ENCODE measurements around the gene FHL2.

Gene FHL2

GRCh38 chr2:105375001-105375561, 23.8 kb downstream of the FHL2 start:
- no peak for TF ChIP-seq CTCF (IDR thresholded peaks at IDR 0.05; ENCODE audit: insufficient read depth, low read length, missing control alignments)

DNA sequence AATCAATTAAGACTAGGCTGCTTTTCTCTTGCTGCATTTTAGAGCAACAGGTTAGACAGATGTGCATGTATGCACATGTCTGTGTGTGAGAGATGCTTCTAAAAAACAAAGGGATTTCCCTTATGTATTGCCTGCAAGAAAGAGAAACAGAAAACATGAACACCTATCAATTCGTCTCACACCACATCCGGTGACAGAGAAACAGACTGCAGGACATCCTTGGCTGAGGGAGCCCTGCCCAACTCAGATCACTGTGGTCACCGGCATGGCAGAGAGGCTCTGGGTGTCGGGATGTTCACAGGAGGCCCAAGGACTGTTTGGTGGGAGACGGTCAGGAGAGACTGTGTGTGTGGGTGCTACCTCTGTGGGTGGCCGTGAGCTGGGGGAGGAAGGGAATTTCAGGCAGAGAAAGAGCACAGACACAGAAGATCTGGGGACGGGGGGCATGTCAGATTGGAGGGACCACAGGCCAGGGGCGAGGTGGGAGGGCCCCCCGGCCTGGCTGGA, 24.9 kb downstream of the FHL2 start:
- TF ChIP-seq CTCF (IDR thresholded peaks at IDR 0.05; ENCODE audit: insufficient read depth, low read length, missing control alignments) = no peak
- no peak for DNase-seq (ENCODE audit: low read depth, low spot score)
- POLR2A ChIA-PET = interaction anchor here (0.6 kb wide), 1 partner anchor 21 kb away, joined by 3 read pairs; no protein-coding TSS in a partner anchor
- CTCF ChIA-PET = interaction anchor here (1.4 to 9.8 kb wide), 3 partner anchors 30 to 171 kb away, joined by 4 to 120 read pairs (median 6); no protein-coding TSS in a partner anchor
- no peak overlapping the region for H3K4me3 ChIP-seq (ENCODE audit: low read depth, low read length)

More at GRCh38 chr2:105375001-105375561, 23.8 kb downstream of the FHL2 start:
- ChIA-PET POLR2A (interaction anchor here (0.6 to 1.6 kb wide), 4 partner anchors 12 to 146 kb away, joined by 3 to 5 read pairs (median 4); no protein-coding TSS in a partner anchor), CTCF (interaction anchor here (1.0 to 9.8 kb wide), 3 partner anchors 22 to 170 kb away, joined by 3 to 120 read pairs (median 6); no protein-coding TSS in a partner anchor)
- no peak overlapping the region for H3K4me3 ChIP-seq (ENCODE audit: low read depth, low read length)
- DNase-seq (ENCODE audit: low read depth, low spot score) = no peak

- H3K4me3 ChIP-seq (ENCODE audit: low read depth, low read length) = no peak overlapping the region
- ChIA-PET CTCF (interaction anchor here (1.4 to 9.8 kb wide), 2 partner anchors 31 to 147 kb away, joined by 4 to 120 read pairs; no protein-coding TSS in a partner anchor), POLR2A (no interaction called here)
- no peak for TF ChIP-seq CTCF (IDR thresholded peaks at IDR 0.05; ENCODE audit: insufficient read depth, low read length, missing control alignments)
- DNase-seq (ENCODE audit: low read depth, low spot score) = no peak
Observed at GRCh38 chr2:105373344-105373781, 25.5 kb downstream of the FHL2 start.

GRCh38 chr2:105371810-105372209, 27.0 kb downstream of the FHL2 start:
- DNase-seq (ENCODE audit: low read depth, low spot score) = no peak
- ChIA-PET CTCF (interaction anchor here (9.8 kb wide), 1 partner anchor 149 kb away, joined by 120 read pairs; no protein-coding TSS in a partner anchor), POLR2A (interaction anchor here (0.6 kb wide), 1 partner anchor 147 kb away, joined by 3 read pairs; no protein-coding TSS in a partner anchor)
- H3K4me3 ChIP-seq (ENCODE audit: low read depth, low read length) = no peak overlapping the region
- no peak for TF ChIP-seq CTCF (IDR thresholded peaks at IDR 0.05; ENCODE audit: insufficient read depth, low read length, missing control alignments)

DNA sequence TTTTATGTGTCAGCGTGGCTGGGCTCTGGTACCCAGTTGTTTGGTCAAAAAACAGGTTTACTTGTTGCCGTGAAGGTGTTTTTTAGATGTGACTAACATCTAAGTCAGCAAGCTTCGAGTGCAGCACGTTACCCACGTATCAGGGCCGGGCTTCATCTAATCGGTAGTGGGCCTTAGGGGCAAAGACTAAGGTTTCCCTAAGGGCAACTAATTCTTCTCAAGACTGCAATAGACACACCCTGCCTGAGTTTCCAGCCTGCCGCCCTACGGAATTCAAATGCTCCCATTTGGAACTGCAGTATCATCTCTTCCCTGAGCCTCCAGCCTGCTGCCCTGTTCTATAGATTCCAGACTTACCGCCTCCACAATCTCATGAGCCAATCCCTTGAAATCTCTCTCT, 27.7 kb downstream of the FHL2 start:
- no peak for DNase-seq (ENCODE audit: low read depth, low spot score)
- ChIA-PET CTCF (interaction anchor here (9.8 kb wide), 1 partner anchor 149 kb away, joined by 120 read pairs; no protein-coding TSS in a partner anchor), POLR2A (no interaction called here)
- TF ChIP-seq CTCF (IDR thresholded peaks at IDR 0.05; ENCODE audit: insufficient read depth, low read length, missing control alignments) = no peak
- H3K4me3 ChIP-seq (ENCODE audit: low read depth, low read length) = no peak overlapping the region

Data from AG04449 (cell line).